Activated CD8-positive, alpha-beta T cell treated with anti-CD3 and anti-CD28 coated beads, Interleukin-2, amount 10 ng/mL, durations not matched to agents 7 days and 5 days (primary cell): Measurements from ENCODE around the gene C2CD2. TPM values are rescaled to one million over a fixed set of nuclear protein-coding genes. Genes with fewer than 3 reads are reported as not detected.
A peak's percentile ranks its signal among the peaks of the same experiment; 100 is the strongest.

Experiments
- ATAC-seq: fragments of 150-1000 bp; cut with Tn5 transposase; one replicate; pipeline ENCODE4 v1.10.0; 2021; ENCODE audit warnings: moderate library complexity
- CTCF ChIA-PET: fragments of 350-600 bp; sonication (Branson Sonifier 250); formaldehyde crosslinking; loops from one replicate; lab custom pipeline; 2021; ENCODE audit warnings: antibody characterized with exemption; lab: Charles Lee
- POLR2A ChIA-PET: fragments of 350-600 bp; sonication (Branson Sonifier 250); formaldehyde crosslinking; loops from one replicate; lab custom pipeline; 2021; ENCODE audit warnings: antibody characterized with exemption; lab: Charles Lee
- DNase-seq: peaks from one replicate; pipeline ENCODE4 v3.0.0-alpha.2; 2020
- H3K27ac Mint-ChIP-seq: one replicate; pipeline ENCODE4 v1.8.0; 2021; ENCODE audit warnings: mild to moderate bottlenecking, mixed read lengths
- H3K27me3 Mint-ChIP-seq: one replicate; pipeline ENCODE4 v1.8.0; 2021; ENCODE audit warnings: low read depth, mixed read lengths
- H3K36me3 Mint-ChIP-seq: one replicate; pipeline ENCODE4 v1.8.0; 2021; ENCODE audit warnings: low read depth, mixed read lengths
- H3K4me1 Mint-ChIP-seq: one replicate; pipeline ENCODE4 v1.8.0; 2021; ENCODE audit warnings: low read depth, mixed read lengths
- H3K4me3 Mint-ChIP-seq: one replicate; pipeline ENCODE4 v1.8.0; 2021; ENCODE audit warnings: mild to moderate bottlenecking, mixed read lengths
- H3K9me3 Mint-ChIP-seq: one replicate; pipeline ENCODE4 v1.8.0; 2022; ENCODE audit warnings: mixed read lengths; ENCODE audit not compliant: insufficient read depth
- total RNA-seq, 2 experiments: library from RNA; stranded (reverse); gene quantifications; one replicate each; pipeline ENCODE4 v1.2.3, GENCODE V29; 2021

C2CD2 gene
- total RNA-seq, 2 experiments from 2014 or later, result 5.5 to 5.6 TPM

DNA sequence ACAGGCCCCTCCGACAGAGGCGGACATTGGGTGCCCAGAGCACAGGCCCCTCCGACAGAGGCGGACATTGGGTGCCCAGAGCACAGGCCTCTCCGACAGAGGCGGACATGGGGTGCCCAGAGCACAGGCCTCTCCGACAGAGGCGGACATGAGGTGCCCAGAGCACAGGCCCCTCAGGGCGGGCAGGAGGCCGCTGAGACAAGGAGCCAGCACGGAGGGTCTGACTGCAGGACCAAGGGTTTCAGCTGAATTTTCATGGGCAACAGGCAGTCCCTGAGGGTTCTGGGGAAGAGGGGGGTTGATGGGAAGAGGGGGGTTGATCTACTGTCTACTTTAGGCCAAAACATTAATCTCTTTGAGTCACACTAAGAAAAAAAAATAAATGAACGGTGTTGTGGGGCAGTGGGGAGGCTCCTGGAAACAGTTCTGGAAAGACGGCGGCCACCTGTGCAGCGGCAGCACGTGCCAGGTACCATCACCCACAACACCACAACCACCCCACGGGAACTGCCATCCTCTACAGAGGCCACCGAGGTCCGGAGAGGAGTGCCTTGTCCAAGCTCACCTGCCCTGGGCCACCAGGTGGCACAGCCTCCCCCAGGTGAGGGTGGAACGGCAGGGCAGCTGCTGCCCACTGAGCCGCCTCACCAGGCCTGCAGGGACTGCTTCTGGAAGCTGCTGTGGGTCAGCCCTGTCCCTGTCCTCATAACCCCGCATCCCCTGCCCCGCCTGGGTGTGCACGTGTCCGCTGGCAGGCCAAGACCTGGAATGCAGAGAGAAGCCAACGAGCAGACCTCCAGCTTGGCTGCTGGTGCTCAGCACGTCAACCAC lies 95.1 kb downstream of the C2CD2 start:
- POLR2A ChIA-PET, result interaction anchor here (0.5 kb wide), 1 partner anchor 19 kb away, joined by 3 read pairs; no protein-coding TSS in a partner anchor
- Mint-ChIP-seq H3K4me1 (peaks cover 7% of the 10 kb centered on the region), H3K27ac (no peak overlapping the region)

DNA sequence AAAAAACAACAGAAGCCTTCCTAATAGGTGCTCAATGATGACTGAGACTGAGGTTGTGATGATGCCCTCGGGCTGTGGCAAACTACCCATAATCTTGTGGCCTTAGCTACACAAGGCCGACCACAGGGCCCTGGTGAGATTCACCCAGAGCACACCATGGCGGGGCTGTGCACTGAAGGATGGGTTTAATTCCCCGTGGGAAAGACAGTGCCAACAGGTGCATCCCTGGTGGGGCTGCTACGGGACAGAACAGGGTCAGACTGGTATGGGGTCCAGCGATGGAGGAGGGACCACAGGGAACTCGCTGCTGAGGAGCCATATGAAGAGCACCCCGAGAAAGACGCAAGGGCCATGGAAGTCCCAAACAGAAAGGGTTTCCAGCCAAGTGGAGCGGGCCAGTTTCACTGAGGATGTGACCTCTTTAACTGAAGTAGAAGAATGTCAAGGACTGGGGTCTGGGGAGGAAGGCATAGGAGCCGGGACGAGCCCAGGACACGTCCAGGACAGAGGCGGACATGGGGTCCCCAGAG lies 96.0 kb downstream of the C2CD2 start:
- POLR2A ChIA-PET, result no interaction called here
- no peaks in the 10 kb centered on the region for H3K9me3 Mint-ChIP-seq
- CTCF ChIA-PET, result no interaction called here
- no peak for DNase-seq
- ATAC-seq, result no peak
- H3K4me1 Mint-ChIP-seq, result peaks cover 3% of the 10 kb centered on the region
- no peaks in the 10 kb centered on the region for H3K27me3 Mint-ChIP-seq
- H3K4me3 Mint-ChIP-seq, result no peak overlapping the region
- H3K27ac Mint-ChIP-seq, result peak overlapping the region; percentile 14
- peaks cover 21% of the 10 kb centered on the region for H3K36me3 Mint-ChIP-seq

More for the DNA sequence above, 95.1 kb downstream of the C2CD2 start:
- Mint-ChIP-seq H3K36me3 (peaks cover 18% of the 10 kb centered on the region), H3K27me3 (no peaks in the 10 kb centered on the region), H3K4me3 (no peak overlapping the region), H3K9me3 (no peaks in the 10 kb centered on the region)
- no peak for ATAC-seq
- no peak for DNase-seq
- CTCF ChIA-PET, result interaction anchor here (1.2 to 1.3 kb wide), 2 partner anchors 249 to 259 kb away, joined by 3 to 4 read pairs; no protein-coding TSS in a partner anchor

DNA sequence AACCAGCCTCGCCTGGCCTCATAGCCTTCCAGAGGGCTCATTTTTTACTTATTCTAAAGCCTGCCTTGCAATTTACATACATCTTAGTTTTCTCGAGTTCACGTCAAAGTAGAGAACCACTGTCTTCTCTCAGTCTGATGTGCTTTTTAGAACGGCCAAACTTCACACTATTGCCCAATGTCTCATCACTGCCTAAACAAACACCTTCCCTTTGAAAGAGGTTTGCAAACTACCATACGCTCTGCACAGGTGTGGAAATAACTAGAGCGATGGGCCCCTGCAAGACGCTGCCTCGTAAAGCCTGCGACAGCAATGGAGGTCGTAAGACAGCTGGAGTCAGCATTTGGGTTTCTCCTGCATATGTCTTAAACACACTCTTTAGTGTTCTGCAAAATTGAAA lies 97.2 kb downstream of the C2CD2 start:
- Mint-ChIP-seq H3K4me1 (no peaks in the 10 kb centered on the region), H3K9me3 (no peaks in the 10 kb centered on the region), H3K27ac (no peak overlapping the region), H3K4me3 (no peak overlapping the region), H3K27me3 (no peaks in the 10 kb centered on the region), H3K36me3 (peaks cover 23% of the 10 kb centered on the region)
- DNase-seq (no peak), ATAC-seq (no peak)
- CTCF ChIA-PET, result interaction anchor here (1.0 kb wide), 1 partner anchor 9 kb away, joined by 3 read pairs; no protein-coding TSS in a partner anchor
- POLR2A ChIA-PET, result no interaction called here

DNA sequence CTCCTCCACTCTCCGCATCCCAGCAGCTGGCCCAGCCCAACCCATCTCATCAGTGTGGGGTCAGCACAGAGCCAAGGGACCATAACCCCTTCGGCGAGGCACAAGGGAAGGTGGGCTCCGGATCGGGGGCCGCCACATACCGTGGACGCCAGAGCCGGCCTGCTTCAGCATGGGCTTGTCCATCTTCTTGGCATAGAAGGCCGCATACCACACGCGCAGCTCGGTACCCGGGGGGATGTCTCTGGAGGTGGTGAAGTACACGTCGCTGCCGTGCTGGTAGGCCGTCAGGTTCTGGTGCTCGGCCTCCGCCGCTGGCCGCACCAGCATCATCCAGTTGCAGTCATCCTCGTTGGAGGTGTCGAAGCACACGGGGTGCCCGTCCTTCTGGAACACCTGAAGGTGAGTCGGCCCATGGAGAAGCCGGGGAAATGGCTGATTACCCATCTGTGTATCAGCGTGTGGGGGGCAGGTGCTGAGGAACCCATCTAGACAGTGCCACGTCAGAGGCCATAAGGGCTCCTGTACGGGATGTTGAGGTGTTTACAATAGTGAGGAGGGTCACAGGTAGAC lies 99.3 kb downstream of the C2CD2 start:
- peaks cover 23% of the 10 kb centered on the region for H3K36me3 Mint-ChIP-seq
- H3K27ac Mint-ChIP-seq, result no peak overlapping the region
- ChIA-PET CTCF (no interaction called here), POLR2A (no interaction called here)
- no peak for ATAC-seq
- no peaks in the 10 kb centered on the region for H3K9me3 Mint-ChIP-seq
- no peaks in the 10 kb centered on the region for H3K27me3 Mint-ChIP-seq
- DNase-seq, result no peak
- no peaks in the 10 kb centered on the region for H3K4me1 Mint-ChIP-seq
- no peak overlapping the region for H3K4me3 Mint-ChIP-seq

DNA sequence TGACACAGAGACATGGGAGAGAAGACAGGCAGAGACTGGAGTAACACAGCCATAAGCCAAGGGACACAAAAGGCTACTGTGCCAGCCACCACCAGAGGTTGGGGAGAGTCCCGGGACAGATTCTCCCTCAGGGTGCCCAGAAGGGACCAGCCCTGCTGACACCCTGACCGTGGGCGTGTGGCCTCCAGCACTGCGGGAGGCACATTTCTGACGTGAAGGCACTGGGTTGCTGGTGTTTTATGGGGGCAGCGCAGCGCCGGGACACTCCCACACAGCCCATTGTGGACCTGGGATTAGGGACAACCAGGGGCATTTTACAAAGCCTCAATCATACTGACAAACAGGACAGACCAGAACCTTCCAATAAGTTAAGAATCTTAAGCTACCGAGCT lies 100.9 kb downstream of the C2CD2 start:
- no peak overlapping the region for H3K4me3 Mint-ChIP-seq
- ATAC-seq (no peak), DNase-seq (no peak)
- peaks cover 22% of the 10 kb centered on the region for H3K36me3 Mint-ChIP-seq
- H3K9me3 Mint-ChIP-seq, result no peaks in the 10 kb centered on the region
- ChIA-PET CTCF (no interaction called here), POLR2A (no interaction called here)
- H3K4me1 Mint-ChIP-seq, result no peaks in the 10 kb centered on the region
- H3K27me3 Mint-ChIP-seq, result no peaks in the 10 kb centered on the region
- H3K27ac Mint-ChIP-seq, result no peak overlapping the region

DNA sequence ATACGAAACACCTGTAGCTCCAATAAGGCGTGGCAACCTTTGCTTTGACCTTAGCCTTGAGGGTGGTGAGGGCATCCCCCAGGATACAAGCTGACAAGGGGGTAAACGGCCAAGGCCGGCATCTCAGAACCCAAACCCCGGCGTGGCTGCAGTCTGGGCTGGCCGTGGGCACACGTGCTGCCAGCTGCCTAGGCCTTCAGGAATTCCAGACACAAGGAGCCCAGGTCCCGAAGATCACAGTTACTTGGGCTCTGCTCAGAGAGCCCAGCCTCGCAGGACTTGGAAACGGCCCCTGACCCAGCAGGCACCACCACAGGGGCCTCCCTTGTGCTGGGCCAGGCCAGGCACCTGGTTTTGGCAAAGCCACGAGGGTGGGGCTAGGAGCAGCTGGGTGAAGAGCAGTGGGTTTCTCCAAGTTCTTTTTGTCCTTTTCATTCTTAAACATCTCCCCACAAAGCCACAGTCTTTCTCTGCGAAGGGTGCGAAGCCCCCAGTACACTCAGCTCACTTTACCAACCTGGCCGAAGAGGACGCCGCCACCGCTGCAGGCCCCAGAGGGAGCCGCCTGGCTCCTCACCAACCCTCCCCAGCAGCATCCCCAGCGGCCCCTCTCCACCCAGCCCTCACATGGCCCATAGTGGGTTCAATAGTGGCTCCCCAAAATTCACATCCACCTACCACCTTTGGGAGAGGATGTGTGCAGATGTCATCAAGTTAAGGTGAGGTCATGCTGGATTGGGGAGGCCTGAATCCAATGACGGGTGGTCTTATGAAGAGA lies 101.5 kb downstream of the C2CD2 start:
- CTCF ChIA-PET, result no interaction called here

DNA sequence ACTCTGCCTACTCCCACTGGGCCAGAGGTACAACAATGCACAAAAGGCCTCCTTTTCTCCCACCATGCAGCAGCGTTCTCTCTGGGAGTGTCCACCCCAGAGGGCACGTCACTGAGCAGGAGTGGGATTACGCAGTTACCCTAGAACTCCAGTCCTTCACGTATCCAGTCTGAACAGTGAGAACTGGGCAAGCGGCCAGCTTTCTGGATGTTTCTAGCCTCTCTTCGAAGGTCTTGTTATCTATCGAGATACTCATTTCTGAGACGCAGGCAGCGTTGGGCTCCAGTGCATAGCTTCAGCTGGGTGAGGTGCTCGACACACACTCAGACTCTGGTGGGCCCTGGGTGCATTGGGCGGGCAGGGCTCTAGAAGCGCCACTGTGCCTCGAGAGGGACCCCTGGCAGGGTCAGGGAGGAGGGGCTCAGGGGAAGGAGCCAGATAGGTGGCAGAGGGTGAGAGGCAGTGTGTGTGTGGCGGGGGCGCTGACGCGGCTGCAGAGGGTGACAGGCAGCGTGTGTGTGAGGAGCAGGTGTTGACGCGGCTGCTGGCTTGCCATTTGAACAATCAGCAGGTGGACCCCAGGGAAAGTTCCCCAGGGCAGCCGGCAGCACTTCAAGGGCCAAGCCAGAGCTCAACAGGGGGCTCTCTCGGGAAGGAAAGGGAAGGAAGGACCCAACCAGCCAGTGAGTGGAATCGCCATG lies 102.6 kb downstream of the C2CD2 start:
- ChIA-PET POLR2A (no interaction called here), CTCF (no interaction called here)
- Mint-ChIP-seq H3K36me3 (peaks cover 17% of the 10 kb centered on the region), H3K27me3 (no peaks in the 10 kb centered on the region), H3K4me3 (no peak overlapping the region), H3K4me1 (no peaks in the 10 kb centered on the region), H3K27ac (no peak overlapping the region), H3K9me3 (no peaks in the 10 kb centered on the region)
- DNase-seq (no peak), ATAC-seq (no peak)

More for the DNA sequence above, 101.5 kb downstream of the C2CD2 start:
- H3K4me1 Mint-ChIP-seq, result no peaks in the 10 kb centered on the region
- H3K9me3 Mint-ChIP-seq, result no peaks in the 10 kb centered on the region
- no peaks in the 10 kb centered on the region for H3K27me3 Mint-ChIP-seq
- H3K36me3 Mint-ChIP-seq, result peaks cover 19% of the 10 kb centered on the region
- DNase-seq, result no peak
- H3K27ac Mint-ChIP-seq, result no peak overlapping the region
- no peak for ATAC-seq
- H3K4me3 Mint-ChIP-seq, result no peak overlapping the region
- POLR2A ChIA-PET, result no interaction called here

DNA sequence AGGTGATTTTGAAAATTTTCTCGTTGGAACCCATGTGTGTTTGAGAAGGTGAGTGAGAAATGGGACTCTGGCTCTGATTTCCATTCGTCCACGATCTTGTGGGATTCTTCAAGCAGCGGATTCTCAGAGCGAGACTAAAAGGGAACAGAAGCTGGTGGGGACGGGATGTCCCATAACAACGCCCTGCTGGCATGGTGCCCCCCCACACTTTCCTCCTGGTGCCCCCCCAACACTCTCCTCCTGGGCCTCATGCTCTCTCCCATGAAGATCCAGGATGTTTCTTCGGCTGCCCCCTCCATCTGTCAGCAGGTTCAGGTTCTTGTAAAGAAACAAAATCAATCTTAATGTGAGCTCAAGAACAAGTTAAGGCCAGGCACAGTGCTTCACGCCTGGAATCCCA lies 103.7 kb downstream of the C2CD2 start:
- Mint-ChIP-seq H3K9me3 (no peaks in the 10 kb centered on the region), H3K4me1 (no peaks in the 10 kb centered on the region), H3K4me3 (no peak overlapping the region), H3K27me3 (no peaks in the 10 kb centered on the region), H3K36me3 (peaks cover 17% of the 10 kb centered on the region), H3K27ac (no peak overlapping the region)
- ChIA-PET CTCF (interaction anchor here (1.8 kb wide), 1 partner anchor 267 kb away, joined by 4 read pairs; no protein-coding TSS in a partner anchor), POLR2A (interaction anchor here (0.7 kb wide), 1 partner anchor 237 kb away, joined by 3 read pairs; no protein-coding TSS in a partner anchor)
- no peak for DNase-seq
- ATAC-seq, result no peak

DNA sequence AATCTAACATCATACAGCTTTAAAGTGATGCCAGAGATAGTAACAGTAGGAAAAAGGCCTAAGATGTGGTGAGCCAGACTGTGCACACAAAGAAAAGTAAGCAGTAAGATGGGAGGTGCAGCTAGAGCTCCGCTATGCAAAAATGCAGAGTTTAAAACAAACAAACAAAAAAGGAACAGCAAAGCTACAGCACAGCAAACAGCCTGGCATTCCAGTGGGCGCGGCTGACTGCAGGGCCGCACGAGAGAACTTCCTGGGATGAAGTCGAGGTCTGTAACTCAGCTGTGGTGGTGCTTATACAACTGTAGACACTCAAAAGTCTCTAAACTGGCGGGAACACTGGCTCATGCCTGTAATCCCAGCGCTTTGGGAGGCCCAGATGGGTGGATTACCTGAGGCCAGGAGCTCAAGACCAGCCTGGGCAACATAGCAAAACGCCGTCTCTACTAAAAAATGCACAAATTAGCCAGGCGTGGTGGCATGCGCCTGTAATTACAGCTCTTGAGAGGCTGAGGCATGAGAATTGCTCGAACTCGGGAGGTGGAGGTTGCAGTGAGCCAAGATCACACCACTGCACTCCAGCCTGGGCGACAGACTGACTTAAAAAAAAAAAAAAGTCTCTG lies 104.7 kb downstream of the C2CD2 start:
- no peak for ATAC-seq
- Mint-ChIP-seq H3K4me1 (no peaks in the 10 kb centered on the region), H3K4me3 (no peak overlapping the region), H3K36me3 (peaks cover 9% of the 10 kb centered on the region), H3K27me3 (no peaks in the 10 kb centered on the region), H3K9me3 (no peaks in the 10 kb centered on the region), H3K27ac (no peak overlapping the region)
- CTCF ChIA-PET, result interaction anchor here (1.2 to 1.8 kb wide), 2 partner anchors 32 to 268 kb away, joined by 4 read pairs; no protein-coding TSS in a partner anchor
- POLR2A ChIA-PET, result no interaction called here
- no peak for DNase-seq

DNA sequence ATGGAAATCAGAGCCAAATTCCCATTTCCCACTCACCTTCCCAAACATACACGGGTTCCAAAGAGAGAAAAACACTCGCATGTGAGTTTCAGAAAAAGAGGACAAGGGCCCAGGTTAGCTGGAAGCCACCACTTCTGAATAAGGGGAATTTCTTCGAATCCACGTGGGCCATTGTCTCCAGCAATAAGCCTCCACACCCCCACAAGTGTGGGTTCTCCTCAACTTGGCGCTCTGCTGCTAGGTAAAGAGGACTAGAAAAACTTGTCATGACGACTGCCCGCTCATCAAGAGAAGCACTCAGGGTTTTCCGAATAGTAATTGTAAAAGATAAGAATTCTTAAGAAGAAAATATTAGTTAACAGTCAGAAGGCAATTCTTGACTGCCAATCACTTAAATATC lies 105.3 kb downstream of the C2CD2 start:
- peaks cover 7% of the 10 kb centered on the region for H3K36me3 Mint-ChIP-seq
- ATAC-seq (no peak), DNase-seq (no peak)
- H3K4me3 Mint-ChIP-seq, result no peak overlapping the region
- no peaks in the 10 kb centered on the region for H3K27me3 Mint-ChIP-seq
- no peaks in the 10 kb centered on the region for H3K4me1 Mint-ChIP-seq
- H3K9me3 Mint-ChIP-seq, result no peaks in the 10 kb centered on the region
- no peak overlapping the region for H3K27ac Mint-ChIP-seq
- ChIA-PET POLR2A (no interaction called here), CTCF (interaction anchor here (1.2 kb wide), 1 partner anchor 31 kb away, joined by 4 read pairs; no protein-coding TSS in a partner anchor)
